ENCODE measurements around the gene CFAP99.

The CFAP99 gene

DNA sequence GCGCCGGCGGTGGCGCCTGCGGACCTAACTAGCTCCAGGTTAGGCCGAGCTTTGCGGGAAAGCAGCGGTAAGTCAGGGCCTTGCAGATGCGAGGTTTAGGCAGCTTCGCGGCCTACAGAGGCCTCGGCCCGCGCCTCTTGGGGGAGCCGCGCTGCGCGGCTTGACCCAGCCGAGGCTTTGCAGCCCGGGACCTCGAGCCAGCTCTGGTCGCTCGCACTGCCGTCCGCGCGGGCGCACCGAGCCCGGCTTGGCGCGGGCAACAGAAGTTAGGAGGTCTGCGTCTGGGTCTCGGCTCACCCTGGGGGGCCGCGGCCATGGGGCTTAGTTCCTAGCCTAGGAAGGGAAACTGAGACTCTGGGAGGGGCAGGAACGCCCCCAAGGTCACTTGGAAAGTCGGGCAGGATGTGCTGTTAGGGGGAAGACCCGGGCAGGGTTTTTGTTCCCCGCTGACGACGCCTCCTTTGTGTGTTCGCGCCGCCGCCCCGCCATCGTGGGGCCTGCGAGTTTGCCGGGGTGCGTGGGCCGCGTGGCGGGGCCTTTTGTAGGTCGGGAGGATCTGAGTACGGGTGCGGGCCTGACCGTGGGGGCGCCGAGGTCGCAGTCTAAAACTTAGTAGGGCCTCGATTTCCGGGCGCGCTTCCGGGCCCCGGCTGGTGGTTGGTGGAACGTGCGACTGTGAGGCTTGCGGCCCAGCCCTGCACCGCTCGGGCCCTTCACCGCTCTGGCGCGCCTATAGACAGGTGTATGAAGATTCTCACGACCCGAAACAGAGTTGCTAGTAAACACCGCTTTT, 50.6 kb downstream of the CFAP99 start:
- Mint-ChIP-seq H3K36me3 (ENCODE audit: low read depth) (peaks cover 53% of the 10 kb centered on the region), H3K4me3 (peak overlapping the region; percentile 94), H3K4me1 (peaks cover 46% of the 10 kb centered on the region), H3K27me3 (ENCODE audit: low read depth, poor library complexity) (peaks cover 7% of the 10 kb centered on the region), H3K9me3 (peaks cover 33% of the 10 kb centered on the region), H3K27ac (peak overlapping the region; percentile 95)
- DNase-seq, result peak; percentile 58
- TF ChIP-seq, protein P1, sequence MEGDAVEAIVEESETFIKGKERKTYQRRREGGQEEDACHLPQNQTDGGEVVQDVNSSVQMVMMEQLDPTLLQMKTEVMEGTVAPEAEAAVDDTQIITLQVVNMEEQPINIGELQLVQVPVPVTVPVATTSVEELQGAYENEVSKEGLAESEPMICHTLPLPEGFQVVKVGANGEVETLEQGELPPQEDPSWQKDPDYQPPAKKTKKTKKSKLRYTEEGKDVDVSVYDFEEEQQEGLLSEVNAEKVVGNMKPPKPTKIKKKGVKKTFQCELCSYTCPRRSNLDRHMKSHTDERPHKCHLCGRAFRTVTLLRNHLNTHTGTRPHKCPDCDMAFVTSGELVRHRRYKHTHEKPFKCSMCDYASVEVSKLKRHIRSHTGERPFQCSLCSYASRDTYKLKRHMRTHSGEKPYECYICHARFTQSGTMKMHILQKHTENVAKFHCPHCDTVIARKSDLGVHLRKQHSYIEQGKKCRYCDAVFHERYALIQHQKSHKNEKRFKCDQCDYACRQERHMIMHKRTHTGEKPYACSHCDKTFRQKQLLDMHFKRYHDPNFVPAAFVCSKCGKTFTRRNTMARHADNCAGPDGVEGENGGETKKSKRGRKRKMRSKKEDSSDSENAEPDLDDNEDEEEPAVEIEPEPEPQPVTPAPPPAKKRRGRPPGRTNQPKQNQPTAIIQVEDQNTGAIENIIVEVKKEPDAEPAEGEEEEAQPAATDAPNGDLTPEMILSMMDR (IDR thresholded peaks at IDR 0.05), result no peak

- H3K4me3 Mint-ChIP-seq, result peak overlapping the region; percentile 94
- peak overlapping the region; percentile 95 for H3K27ac Mint-ChIP-seq
- H3K27me3 Mint-ChIP-seq (ENCODE audit: low read depth, poor library complexity), result peaks cover 4% of the 10 kb centered on the region
- peaks cover 38% of the 10 kb centered on the region for H3K9me3 Mint-ChIP-seq
- H3K4me1 Mint-ChIP-seq, result peaks cover 44% of the 10 kb centered on the region
- H3K36me3 Mint-ChIP-seq (ENCODE audit: low read depth), result peaks cover 66% of the 10 kb centered on the region
- TF ChIP-seq, protein P1 (IDR thresholded peaks at IDR 0.05), result no peak
- DNase-seq, result no peak
Observed at GRCh38 chr4:2470791-2471190, 52.0 kb downstream of the CFAP99 start.

DNA sequence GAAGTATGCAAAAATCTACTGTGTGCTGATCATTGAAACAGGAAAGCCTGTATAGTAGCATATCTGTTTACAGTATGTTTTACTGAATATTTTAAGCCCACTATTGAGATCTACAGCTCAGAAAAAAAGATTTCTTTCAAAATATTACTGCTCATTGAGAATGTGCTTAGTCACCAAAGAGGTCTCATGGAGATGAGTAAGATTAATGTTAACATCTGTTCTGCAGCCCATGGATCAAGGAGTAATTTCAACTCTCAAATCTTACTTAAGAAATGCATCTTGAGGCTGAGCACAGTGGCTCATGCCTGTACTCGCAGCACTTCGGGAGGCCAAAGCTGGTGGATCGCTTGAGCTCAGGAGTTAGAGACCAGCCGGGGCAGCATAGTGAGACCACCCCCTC, 53.4 kb downstream of the CFAP99 start:
- Mint-ChIP-seq H3K36me3 (ENCODE audit: low read depth) (peaks cover 74% of the 10 kb centered on the region), H3K4me3 (no peak overlapping the region), H3K9me3 (peaks cover 44% of the 10 kb centered on the region), H3K4me1 (peaks cover 38% of the 10 kb centered on the region), H3K27ac (no peak overlapping the region), H3K27me3 (ENCODE audit: low read depth, poor library complexity) (peaks cover 4% of the 10 kb centered on the region)
- no peak for DNase-seq
- TF ChIP-seq, protein P1 (IDR thresholded peaks at IDR 0.05), result no peak

GRCh38 chr4:2478229-2478628, 59.5 kb downstream of the CFAP99 start:
- DNase-seq, result no peak
- peaks cover 4% of the 10 kb centered on the region for H3K27me3 Mint-ChIP-seq (ENCODE audit: low read depth, poor library complexity)
- H3K4me1 Mint-ChIP-seq, result peaks cover 59% of the 10 kb centered on the region
- TF ChIP-seq, protein P1 (IDR thresholded peaks at IDR 0.05), result no peak
- peaks cover 18% of the 10 kb centered on the region for H3K9me3 Mint-ChIP-seq
- H3K4me3 Mint-ChIP-seq, result no peak overlapping the region
- peaks cover 58% of the 10 kb centered on the region for H3K36me3 Mint-ChIP-seq (ENCODE audit: low read depth)
- H3K27ac Mint-ChIP-seq, result peak overlapping the region; percentile 93

DNA sequence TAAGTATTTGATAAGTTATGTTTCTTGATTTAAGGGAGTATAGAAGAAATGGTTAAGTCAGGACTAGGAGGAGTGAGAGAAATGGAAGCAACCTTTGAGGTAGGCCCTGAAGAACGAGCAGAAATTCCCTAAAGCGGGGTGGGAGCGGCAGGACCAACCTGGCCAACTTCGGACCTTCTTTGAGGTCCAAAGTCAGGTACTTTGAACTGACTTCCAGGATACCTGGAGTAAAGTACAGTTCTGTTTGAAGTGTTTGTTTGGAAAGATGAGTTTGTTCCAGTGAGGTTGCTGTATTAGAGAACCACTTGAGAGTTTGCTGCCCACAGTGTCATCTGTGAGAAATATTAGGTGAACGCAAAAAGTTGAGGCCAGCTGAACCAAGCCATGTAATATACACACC, 61.9 kb downstream of the CFAP99 start:
- peak overlapping the region; percentile 5 for H3K27ac Mint-ChIP-seq
- no peaks in the 10 kb centered on the region for H3K27me3 Mint-ChIP-seq (ENCODE audit: low read depth, poor library complexity)
- H3K4me1 Mint-ChIP-seq, result peaks cover 72% of the 10 kb centered on the region
- TF ChIP-seq, protein P1 (IDR thresholded peaks at IDR 0.05), result no peak
- H3K9me3 Mint-ChIP-seq, result peaks cover 8% of the 10 kb centered on the region
- H3K36me3 Mint-ChIP-seq (ENCODE audit: low read depth), result peaks cover 35% of the 10 kb centered on the region
- no peak for DNase-seq
- no peak overlapping the region for H3K4me3 Mint-ChIP-seq

DNA sequence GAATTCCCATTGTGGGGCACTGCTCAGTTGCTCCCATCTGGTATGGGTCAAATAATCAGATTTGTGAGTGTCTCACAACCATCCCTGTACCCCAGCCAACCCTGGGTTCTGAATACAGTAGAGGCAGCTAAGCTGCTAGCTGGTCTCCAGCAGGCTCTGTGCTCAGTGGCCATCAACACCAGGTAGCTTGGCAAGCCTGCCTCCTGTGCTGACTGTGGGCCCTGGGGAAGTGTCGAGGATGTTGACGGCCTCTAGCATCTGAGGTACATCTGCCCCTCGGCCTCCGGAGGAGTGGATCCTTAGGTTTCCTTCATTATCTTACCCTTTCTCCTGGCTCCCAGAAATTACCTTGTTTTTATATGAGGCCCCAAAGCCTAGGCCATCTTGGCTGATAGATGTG, 63.4 kb downstream of the CFAP99 start:
- peak overlapping the region; percentile 77 for H3K27ac Mint-ChIP-seq
- DNase-seq, result no peak
- no peaks in the 10 kb centered on the region for H3K9me3 Mint-ChIP-seq
- H3K4me1 Mint-ChIP-seq, result peaks cover 79% of the 10 kb centered on the region
- no peaks in the 10 kb centered on the region for H3K27me3 Mint-ChIP-seq (ENCODE audit: low read depth, poor library complexity)
- no peak overlapping the region for H3K4me3 Mint-ChIP-seq
- TF ChIP-seq, protein P1 (IDR thresholded peaks at IDR 0.05), result no peak
- H3K36me3 Mint-ChIP-seq (ENCODE audit: low read depth), result peaks cover 19% of the 10 kb centered on the region
